ENCODE data around the gene SATL1.
"Not testable (repeated sequence)": the region's sequence is repeated elsewhere in the genome, so short reads cannot be mapped to it uniquely, and the experiment has no call there.

Gene SATL1

DNA sequence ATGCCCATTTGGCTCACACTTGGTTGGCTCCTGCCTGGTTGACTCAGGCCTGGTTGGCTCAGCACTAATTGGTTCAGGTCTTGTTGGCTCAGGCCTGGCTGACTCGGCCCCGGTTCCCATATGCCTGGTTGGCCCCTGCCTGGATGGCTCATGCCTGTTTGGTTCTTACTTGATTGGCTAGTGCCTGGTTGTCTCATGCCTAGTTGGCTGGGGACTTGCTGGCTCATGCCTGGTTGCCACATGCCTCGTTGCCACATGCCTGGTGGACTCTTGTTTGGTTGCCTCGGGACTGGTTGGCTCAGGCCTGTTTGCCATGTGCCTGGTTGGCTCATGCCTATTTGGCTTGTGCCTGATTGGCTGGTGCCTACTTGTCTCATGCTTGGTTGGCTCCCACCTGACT is 136.2 kb downstream of the SATL1 start:
- DNase-seq = no peak

DNA sequence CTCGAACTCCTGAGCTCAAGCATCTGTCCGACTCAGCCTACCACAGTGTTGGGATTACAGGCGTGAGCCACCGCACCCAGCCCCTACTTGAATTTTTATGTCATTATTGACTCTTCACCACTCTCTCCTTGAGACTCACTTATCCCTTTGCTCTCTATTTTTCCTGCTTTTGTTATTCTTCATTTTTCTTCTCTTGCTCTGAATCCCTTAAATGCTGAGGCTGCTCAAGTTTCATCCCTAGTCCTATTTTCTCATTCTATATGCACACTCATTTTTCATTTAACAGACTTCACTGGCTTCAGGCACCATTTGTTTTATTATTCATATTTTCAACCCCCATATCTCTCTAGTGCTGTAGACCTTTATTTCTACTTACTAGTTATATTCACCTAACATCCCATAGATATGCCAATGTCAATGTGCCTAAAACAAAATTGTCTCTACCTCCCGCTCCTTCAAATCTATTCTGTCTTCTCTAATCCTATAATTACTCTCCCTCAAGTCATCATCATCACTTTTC is 154.2 kb downstream of the SATL1 start:
- no peak for DNase-seq

DNA sequence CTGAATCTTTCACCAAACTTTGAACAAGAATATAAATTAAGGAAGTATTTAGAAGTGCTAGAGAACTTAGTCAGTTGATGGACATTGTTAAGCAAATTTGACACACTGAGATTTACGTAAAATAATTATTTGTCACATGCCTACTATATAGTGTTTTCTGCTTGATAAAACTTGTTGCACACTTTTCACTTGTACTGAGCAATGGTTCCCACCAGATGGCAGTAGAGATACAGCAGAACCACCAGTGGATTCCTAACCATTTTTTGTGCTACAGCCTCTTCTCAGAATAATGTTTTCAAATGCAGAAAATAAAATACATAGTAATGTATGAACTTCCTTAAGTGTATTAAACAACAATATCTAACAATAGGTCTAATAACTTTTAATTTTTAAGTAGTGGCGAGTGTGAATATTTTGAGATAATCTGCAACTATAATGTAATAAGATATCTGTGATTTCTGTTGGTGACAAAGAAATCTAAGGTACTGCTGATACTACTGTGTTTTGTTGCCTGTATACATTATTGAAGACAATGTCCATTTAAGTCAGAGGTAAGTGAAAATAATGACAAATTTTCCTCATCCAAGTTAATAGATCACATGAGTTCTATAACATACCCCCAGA is 158.7 kb downstream of the SATL1 start:
- peak; percentile 3 for DNase-seq

DNA sequence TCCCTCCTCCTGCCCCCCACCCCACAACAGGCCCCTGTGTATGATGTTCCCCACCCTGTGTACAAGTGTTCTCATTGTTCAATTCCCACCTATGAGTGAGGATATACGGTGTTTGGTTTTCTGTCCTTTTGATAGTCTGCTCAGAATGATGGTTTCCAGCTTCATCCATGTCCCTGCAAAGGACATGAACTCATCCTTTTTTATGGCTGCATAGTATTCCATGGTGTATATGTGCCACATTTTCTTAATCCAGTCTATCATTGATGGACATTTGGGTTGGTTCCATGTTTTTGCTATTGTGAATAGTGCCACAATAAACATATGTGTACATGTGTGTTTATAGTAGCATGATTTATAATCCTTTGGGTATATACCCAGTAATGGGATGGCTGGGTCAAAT is 166.3 kb downstream of the SATL1 start:
- not testable (repeated sequence) for DNase-seq

DNA sequence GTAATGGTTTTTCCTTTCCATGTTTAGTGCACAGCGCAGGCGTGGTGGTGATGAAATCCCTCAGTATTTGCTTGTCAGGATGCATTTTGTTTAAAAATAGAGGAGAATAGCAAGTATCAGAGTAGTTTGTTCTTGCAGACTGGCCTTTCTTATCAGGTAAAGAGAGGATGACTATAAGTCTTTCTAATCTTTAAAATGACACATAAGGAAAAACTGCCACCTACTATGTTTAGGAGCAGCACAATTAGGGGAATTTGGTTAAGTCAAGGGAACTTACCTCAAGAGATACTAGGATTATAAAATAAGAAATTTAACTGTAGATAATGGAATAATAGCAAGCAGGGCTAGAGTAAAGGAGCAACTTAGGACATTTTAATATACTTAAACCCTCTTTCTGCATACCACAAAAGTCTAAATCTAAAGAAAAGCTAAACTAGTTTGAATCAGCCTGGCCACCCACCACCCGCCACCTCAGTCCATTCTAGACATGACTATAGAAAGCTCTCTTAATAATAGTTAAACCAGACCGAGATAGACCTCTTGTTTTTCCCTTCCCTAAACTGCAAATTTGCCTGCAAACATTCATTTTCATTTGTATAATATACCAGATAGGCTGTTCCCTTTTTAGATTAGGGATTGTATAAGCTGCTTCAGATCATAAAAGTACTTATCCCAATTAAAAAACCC is 177.9 kb downstream of the SATL1 start:
- DNase-seq = no peak

DNA sequence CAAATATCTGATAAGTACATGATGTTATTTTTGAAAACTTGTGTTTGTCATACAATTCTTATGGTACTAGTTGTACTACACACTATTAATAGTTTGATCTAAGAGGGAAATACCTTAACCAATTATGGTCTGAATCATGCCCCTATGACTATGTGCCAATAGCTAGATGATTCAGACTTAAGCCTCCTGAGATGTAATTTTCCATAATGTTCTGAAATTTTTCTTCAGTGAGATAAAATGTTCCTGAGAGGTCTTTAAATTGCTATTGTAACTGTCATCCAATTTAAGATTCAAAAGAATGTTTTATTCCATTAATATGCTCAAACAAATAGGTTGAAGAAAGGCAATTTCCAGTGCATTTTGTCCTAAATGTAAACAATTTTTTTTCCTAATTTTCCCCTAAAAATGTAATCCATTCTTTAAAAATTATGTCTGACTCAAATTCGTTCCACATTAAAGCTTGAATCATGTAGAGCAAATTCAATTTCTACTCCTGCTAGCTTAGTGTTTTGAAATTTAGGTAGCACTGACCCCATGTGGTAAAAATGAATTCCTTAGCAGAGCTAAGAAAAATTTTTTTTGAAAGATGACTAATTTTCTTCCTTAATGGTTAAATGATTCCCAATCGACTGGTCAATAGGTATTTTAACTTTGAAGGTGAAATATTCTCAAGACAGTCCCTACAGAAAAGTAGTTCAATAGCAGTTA is 190.8 kb downstream of the SATL1 start:
- DNase-seq = no peak

DNA sequence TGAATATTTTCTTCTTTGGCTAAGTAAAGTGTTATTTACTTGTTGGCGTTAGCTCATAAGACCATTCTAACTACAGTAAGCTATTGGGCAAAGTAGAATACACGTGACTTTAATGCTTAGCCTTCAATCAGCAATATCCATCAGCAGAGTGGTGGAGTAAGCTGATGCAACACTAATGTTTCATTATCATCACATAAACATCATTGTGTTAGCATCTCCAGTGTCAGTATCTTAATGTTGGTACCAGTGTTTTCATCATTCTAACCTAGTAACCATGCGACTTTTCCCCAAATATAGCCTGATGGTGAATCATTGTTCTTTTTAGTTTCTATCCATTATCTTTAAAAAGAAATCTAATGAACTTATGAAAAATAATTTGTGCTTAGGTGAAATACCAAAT is 191.4 kb downstream of the SATL1 start:
- no peak for DNase-seq

DNA sequence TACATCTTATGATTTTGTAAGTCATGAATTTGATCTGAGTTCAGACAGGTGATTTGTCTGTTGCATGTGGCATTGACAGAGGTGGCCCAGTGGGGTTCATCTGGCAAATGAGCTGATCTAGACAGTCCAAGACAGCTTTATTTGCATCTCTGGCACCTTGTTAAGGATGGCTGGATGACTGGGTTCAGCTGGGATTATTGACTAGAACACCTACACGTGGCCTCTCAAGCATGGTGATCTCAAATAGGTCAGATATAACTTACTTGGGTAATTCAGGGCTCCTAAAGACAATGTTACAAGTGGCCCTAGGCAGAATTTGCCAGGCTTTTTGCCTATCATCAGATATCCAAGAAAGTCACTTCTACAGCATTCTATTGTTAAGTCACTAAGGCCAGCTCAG is 192.0 kb downstream of the SATL1 start:
- no peak for DNase-seq

All from NCI-H1105 treated with DMSO at 0.1 percent for 48 hours (cell line).